ENCODE measurements around the gene SLC11A2. TPM values are rescaled to one million over a fixed set of nuclear protein-coding genes. Genes with fewer than 3 reads are reported as not detected.
"Not testable (repeated sequence)": the region's sequence is repeated elsewhere in the genome, so short reads cannot be mapped to it uniquely, and the experiment has no call there.

Gene SLC11A2
- total RNA-seq, 2 donors from 2014 or later = 61.6 to 82.3 TPM

GRCh38 chr12:51019927-51020326, 6.3 kb downstream of the SLC11A2 start:
- no peak for TF ChIP-seq CTCF (IDR thresholded peaks at IDR 0.05)
- ATAC-seq (ENCODE audit: insufficient number of reproducible peaks, low FRiP score, low read depth) (no peak), DNase-seq (ENCODE audit: low spot score) (no peak)
- H3K9me3 ChIP-seq = no peaks in the 10 kb centered on the region
- H3K27ac ChIP-seq = no peak overlapping the region
- H3K4me1 ChIP-seq (ENCODE audit: control insufficient read depth in 1 of 2, low read depth in 2 of 2) = peaks cover 24 to 36% of the 10 kb centered on the region in 2 donors
- H3K27me3 ChIP-seq (replicated peaks; ENCODE audit: insufficient read depth) = no peaks in the 10 kb centered on the region
- H3K4me3 ChIP-seq = no peak overlapping the region
- no peaks in the 10 kb centered on the region for H3K36me3 ChIP-seq

- no peak for TF ChIP-seq CTCF (IDR thresholded peaks at IDR 0.05)
- DNase-seq (ENCODE audit: low spot score) = no peak
- ATAC-seq (ENCODE audit: insufficient number of reproducible peaks, low FRiP score, low read depth) = no peak
Measured at GRCh38 chr12:51018956-51019355, 7.2 kb downstream of the SLC11A2 start.

GRCh38 chr12:51017452-51017851, 8.7 kb downstream of the SLC11A2 start:
- H3K27me3 ChIP-seq (replicated peaks; ENCODE audit: insufficient read depth) = no peaks in the 10 kb centered on the region
- TF ChIP-seq CTCF (IDR thresholded peaks at IDR 0.05) = no peak
- H3K27ac ChIP-seq = no peak overlapping the region
- ATAC-seq (ENCODE audit: insufficient number of reproducible peaks, low FRiP score, low read depth) (no peak), DNase-seq (ENCODE audit: low spot score) (no peak)
- no peaks in the 10 kb centered on the region for H3K9me3 ChIP-seq
- no peaks in the 10 kb centered on the region for H3K36me3 ChIP-seq
- H3K4me1 ChIP-seq (ENCODE audit: control insufficient read depth in 1 of 2, low read depth in 2 of 2) = peaks cover 17 to 33% of the 10 kb centered on the region in 2 donors
- H3K4me3 ChIP-seq = no peak overlapping the region

More at GRCh38 chr12:51018956-51019355, 7.2 kb downstream of the SLC11A2 start:
- peaks cover 23 to 33% of the 10 kb centered on the region in 2 donors for H3K4me1 ChIP-seq (ENCODE audit: control insufficient read depth in 1 of 2, low read depth in 2 of 2)
- no peak overlapping the region for H3K4me3 ChIP-seq
- no peak overlapping the region for H3K27ac ChIP-seq
- no peaks in the 10 kb centered on the region for H3K36me3 ChIP-seq
- no peaks in the 10 kb centered on the region for H3K27me3 ChIP-seq (replicated peaks; ENCODE audit: insufficient read depth)
- H3K9me3 ChIP-seq = no peaks in the 10 kb centered on the region

GRCh38 chr12:51014467-51014866, 11.7 kb downstream of the SLC11A2 start:
- H3K27ac ChIP-seq; ATAC-seq (ENCODE audit: insufficient number of reproducible peaks, low FRiP score, low read depth); DNase-seq (ENCODE audit: low spot score); H3K36me3 ChIP-seq; H3K4me3 ChIP-seq; H3K27me3 ChIP-seq (replicated peaks; ENCODE audit: insufficient read depth); H3K9me3 ChIP-seq: not testable (repeated sequence)
- H3K4me1 ChIP-seq (ENCODE audit: control insufficient read depth in 1 of 2, low read depth in 2 of 2) = peaks cover 22 to 24% of the 10 kb centered on the region in 2 donors

GRCh38 chr12:51013441-51013840, 12.7 kb downstream of the SLC11A2 start:
- ATAC-seq (ENCODE audit: insufficient number of reproducible peaks, low FRiP score, low read depth) (no peak), DNase-seq (ENCODE audit: low spot score) (no peak)
- TF ChIP-seq CTCF (IDR thresholded peaks at IDR 0.05) = no peak
- H3K4me3 ChIP-seq = no peak overlapping the region
- peaks cover 27 to 31% of the 10 kb centered on the region in 2 donors for H3K4me1 ChIP-seq (ENCODE audit: control insufficient read depth in 1 of 2, low read depth in 2 of 2)
- H3K9me3 ChIP-seq = no peaks in the 10 kb centered on the region
- no peak overlapping the region for H3K27ac ChIP-seq
- no peaks in the 10 kb centered on the region for H3K27me3 ChIP-seq (replicated peaks; ENCODE audit: insufficient read depth)
- no peaks in the 10 kb centered on the region for H3K36me3 ChIP-seq

- no peaks in the 10 kb centered on the region for H3K27me3 ChIP-seq (replicated peaks; ENCODE audit: insufficient read depth)
- TF ChIP-seq CTCF (IDR thresholded peaks at IDR 0.05) = no peak
- no peaks in the 10 kb centered on the region for H3K36me3 ChIP-seq
- H3K4me1 ChIP-seq (ENCODE audit: control insufficient read depth in 1 of 2, low read depth in 2 of 2) = peaks cover 25 to 31% of the 10 kb centered on the region in 2 donors
- H3K9me3 ChIP-seq = no peaks in the 10 kb centered on the region
- no peak overlapping the region for H3K27ac ChIP-seq
- H3K4me3 ChIP-seq = no peak overlapping the region
- ATAC-seq (ENCODE audit: insufficient number of reproducible peaks, low FRiP score, low read depth) (no peak), DNase-seq (ENCODE audit: low spot score) (no peak)
Measured at GRCh38 chr12:51012570-51013236, 13.5 kb downstream of the SLC11A2 start.

All from thoracic aorta (tissue), 2 donors.